ENCODE data around the gene LDLRAD3.

Gene LDLRAD3

GRCh38 chr11:36253238-36253637 is 309.4 kb downstream of the LDLRAD3 start:
- no peak overlapping the region for H3K4me3 ChIP-seq (ENCODE audit: low read depth, low read length)
- H3K4me2 ChIP-seq (ENCODE audit: low read length), result no peak overlapping the region
- no peak for TF ChIP-seq CTCF (IDR thresholded peaks at IDR 0.05)
- no peaks in the 10 kb centered on the region for H3K9me3 ChIP-seq (ENCODE audit: control insufficient read depth, low read length)
- H3K27me3 ChIP-seq (ENCODE audit: control insufficient read depth, insufficient read depth, low read length), result no peaks in the 10 kb centered on the region
- H3K36me3 ChIP-seq (ENCODE audit: control insufficient read depth, insufficient read depth, low read length), result no peaks in the 10 kb centered on the region
- no peak overlapping the region for H3K27ac ChIP-seq
- no peaks in the 10 kb centered on the region for H3K79me2 ChIP-seq
- no peak overlapping the region for H3K9ac ChIP-seq
- no peaks in the 10 kb centered on the region for H3K4me1 ChIP-seq
- H2AFZ ChIP-seq, result no peak overlapping the region

DNA sequence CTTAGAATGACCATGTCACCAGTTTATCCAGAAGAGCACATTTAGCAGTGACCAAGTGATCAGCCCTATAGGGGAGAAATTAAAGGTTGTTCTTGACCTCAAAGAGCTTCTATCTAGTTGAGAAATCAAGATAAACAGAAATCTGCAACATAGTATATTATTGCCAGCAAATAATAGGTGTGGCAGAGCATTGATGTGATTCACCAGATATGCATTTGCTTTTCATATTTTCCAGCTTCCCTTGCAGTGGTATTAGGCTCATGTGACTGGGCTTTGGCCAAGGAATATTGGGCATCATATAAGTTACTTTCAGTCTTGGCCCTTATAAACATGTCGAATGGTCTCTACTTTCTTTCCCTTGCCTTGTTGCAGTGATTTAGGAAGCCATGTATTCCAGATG is 310.9 kb downstream of the LDLRAD3 start:
- H3K4me1 ChIP-seq, result no peaks in the 10 kb centered on the region
- H3K27ac ChIP-seq, result no peak overlapping the region
- no peaks in the 10 kb centered on the region for H3K27me3 ChIP-seq (ENCODE audit: control insufficient read depth, insufficient read depth, low read length)
- no peak overlapping the region for H3K4me2 ChIP-seq (ENCODE audit: low read length)
- H3K4me3 ChIP-seq (ENCODE audit: low read depth, low read length), result no peak overlapping the region
- no peaks in the 10 kb centered on the region for H3K9me3 ChIP-seq (ENCODE audit: control insufficient read depth, low read length)
- no peak overlapping the region for H2AFZ ChIP-seq
- TF ChIP-seq CTCF (IDR thresholded peaks at IDR 0.05), result no peak
- no peak overlapping the region for H3K9ac ChIP-seq
- no peaks in the 10 kb centered on the region for H3K36me3 ChIP-seq (ENCODE audit: control insufficient read depth, insufficient read depth, low read length)
- H3K79me2 ChIP-seq, result no peaks in the 10 kb centered on the region

- Histone ChIP-seq H3K9ac (no peak overlapping the region), H3K27me3 (ENCODE audit: control insufficient read depth, insufficient read depth, low read length) (no peaks in the 10 kb centered on the region), H2AFZ (no peak overlapping the region), H3K27ac (no peak overlapping the region), H3K36me3 (ENCODE audit: control insufficient read depth, insufficient read depth, low read length) (no peaks in the 10 kb centered on the region), H3K4me3 (ENCODE audit: low read depth, low read length) (no peak overlapping the region), H3K4me1 (no peaks in the 10 kb centered on the region), H3K9me3 (ENCODE audit: control insufficient read depth, low read length) (no peaks in the 10 kb centered on the region), H3K79me2 (no peaks in the 10 kb centered on the region), H3K4me2 (ENCODE audit: low read length) (no peak overlapping the region)
- TF ChIP-seq CTCF (IDR thresholded peaks at IDR 0.05), result no peak
Observed at GRCh38 chr11:36257351-36257750, 313.5 kb downstream of the LDLRAD3 start.

- Histone ChIP-seq H3K4me3 (ENCODE audit: low read depth, low read length) (no peak overlapping the region), H3K4me1 (no peaks in the 10 kb centered on the region), H3K9ac (no peak overlapping the region), H3K4me2 (ENCODE audit: low read length) (no peak overlapping the region), H2AFZ (no peak overlapping the region), H3K9me3 (ENCODE audit: control insufficient read depth, low read length) (no peaks in the 10 kb centered on the region), H3K36me3 (ENCODE audit: control insufficient read depth, insufficient read depth, low read length) (no peaks in the 10 kb centered on the region), H3K27me3 (ENCODE audit: control insufficient read depth, insufficient read depth, low read length) (no peaks in the 10 kb centered on the region), H3K27ac (no peak overlapping the region), H3K79me2 (no peaks in the 10 kb centered on the region)
- TF ChIP-seq CTCF (IDR thresholded peaks at IDR 0.05), result peak; percentile 18
Observed at GRCh38 chr11:36258730-36259360, 315.0 kb downstream of the LDLRAD3 start.

DNA sequence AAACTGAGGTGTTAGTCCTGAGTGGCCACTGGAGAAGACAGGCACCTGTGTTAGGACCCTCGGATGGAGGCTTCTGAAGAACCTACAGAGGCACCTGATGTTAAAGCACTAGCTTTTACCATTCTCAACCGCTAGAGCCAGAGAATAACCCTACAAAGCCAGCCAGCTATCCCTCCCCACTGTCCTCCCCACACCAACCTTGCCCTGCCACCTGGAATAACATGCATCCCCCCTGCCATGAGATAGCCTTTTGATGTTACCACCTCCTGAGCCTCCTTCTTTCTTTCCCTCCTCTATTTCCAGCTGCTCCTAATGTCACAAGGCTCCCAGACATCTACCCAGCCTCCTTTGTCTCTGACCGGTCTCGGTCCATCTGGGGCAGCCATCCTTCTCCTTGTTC is 317.2 kb downstream of the LDLRAD3 start:
- H3K9ac ChIP-seq, result no peak overlapping the region
- no peaks in the 10 kb centered on the region for H3K4me1 ChIP-seq
- no peaks in the 10 kb centered on the region for H3K9me3 ChIP-seq (ENCODE audit: control insufficient read depth, low read length)
- no peak overlapping the region for H3K4me3 ChIP-seq (ENCODE audit: low read depth, low read length)
- TF ChIP-seq CTCF (IDR thresholded peaks at IDR 0.05), result no peak
- no peaks in the 10 kb centered on the region for H3K27me3 ChIP-seq (ENCODE audit: control insufficient read depth, insufficient read depth, low read length)
- no peaks in the 10 kb centered on the region for H3K36me3 ChIP-seq (ENCODE audit: control insufficient read depth, insufficient read depth, low read length)
- no peak overlapping the region for H3K4me2 ChIP-seq (ENCODE audit: low read length)
- H3K79me2 ChIP-seq, result no peaks in the 10 kb centered on the region
- no peak overlapping the region for H2AFZ ChIP-seq
- no peak overlapping the region for H3K27ac ChIP-seq
